MCF 10A (cell line): ENCODE data around the gene DUSP2. TPM values are rescaled to one million over a fixed set of nuclear protein-coding genes. Genes with fewer than 3 reads are reported as not detected.

Source experiments
- BruUV-seq: library from RNA; stranded (reverse); fragments of 400-500 nt; replicated peaks from 2 replicates; lab custom pipeline; 2021; lab: Mats Ljungman, UMichigan
- CTCF ChIA-PET: fragments of 300-600 bp; sonication (Branson Sonifier 250); formaldehyde crosslinking; extraction: SDS; loops from one replicate; lab custom pipeline; 2021; ENCODE audit warnings: antibody characterized with exemption, inconsistent platforms; lab: Yijun Ruan, JAX
- POLR2A ChIA-PET: fragments of 300-600, 350-650 bp; sonication (Branson Sonifier 250); formaldehyde crosslinking; extraction: SDS; loops from one replicate; lab custom pipeline; 2020; ENCODE audit warnings: antibody characterized with exemption, inconsistent platforms; lab: Yijun Ruan, JAX
- DNase-seq: peaks from one replicate; pipeline ENCODE4 v3.0.0-alpha.2; 2018; ENCODE audit not compliant: unreplicated experiment
- H3K27ac Mint-ChIP-seq: one replicate; pipeline ENCODE4 v1.8.0; 2022; ENCODE audit warnings: mild to moderate bottlenecking, low read depth, mixed read lengths; ENCODE audit not compliant: unreplicated experiment
- H3K27me3 Mint-ChIP-seq: one replicate; pipeline ENCODE4 v1.8.0; 2022; ENCODE audit warnings: mixed read lengths; ENCODE audit not compliant: insufficient read depth, unreplicated experiment
- H3K36me3 Mint-ChIP-seq: one replicate; pipeline ENCODE4 v1.8.0; 2022; ENCODE audit warnings: mild to moderate bottlenecking, moderate library complexity, mixed read lengths; ENCODE audit not compliant: insufficient read depth, unreplicated experiment
- H3K4me1 Mint-ChIP-seq: one replicate; pipeline ENCODE4 v1.8.0; 2022; ENCODE audit warnings: mixed read lengths; ENCODE audit not compliant: insufficient read depth, unreplicated experiment
- H3K4me3 Mint-ChIP-seq: one replicate; pipeline ENCODE4 v1.8.0; 2022; ENCODE audit warnings: mild to moderate bottlenecking, moderate library complexity, mixed read lengths; ENCODE audit not compliant: unreplicated experiment
- H3K9me3 Mint-ChIP-seq: one replicate; pipeline ENCODE4 v1.8.0; 2022; ENCODE audit warnings: mixed read lengths; ENCODE audit not compliant: unreplicated experiment
- CTCF ChIP-seq: fragments of 200-600 bp; IDR thresholded peaks from one replicate; pipeline ENCODE4 v1.8.0; 2022; ENCODE audit warnings: antibody characterized with exemption, mild to moderate bottlenecking; ENCODE audit not compliant: unreplicated experiment
- intact Hi-C: fragments of 100-400 bp; cut with micrococcal nuclease; formaldehyde crosslinking; loops from 2 replicates; pipeline ENCODE4 v1.14.1; 2022
- total RNA-seq: library from RNA; stranded (reverse); gene quantifications from 2 replicates; pipeline ENCODE4 v1.2.3, GENCODE V29; 2022

Gene DUSP2
- total RNA-seq, 1 experiment from 2014 or later: 3.3 TPM

GRCh38 chr2:96102596-96103186, 42.5 kb downstream of the DUSP2 start:
- Mint-ChIP-seq H3K4me3 (no peak overlapping the region), H3K4me1 (no peaks in the 10 kb centered on the region), H3K36me3 (no peaks in the 10 kb centered on the region), H3K27me3 (no peaks in the 10 kb centered on the region), H3K27ac (no peak overlapping the region), H3K9me3 (peaks cover 11% of the 10 kb centered on the region)
- CTCF ChIA-PET: interaction anchor here (0.5 to 1.3 kb wide), 4 partner anchors 11 to 71 kb away, joined by 3 to 6 read pairs (median 4); no protein-coding TSS in a partner anchor
- no TSS peak for BruUV-seq
- TF ChIP-seq CTCF: no peak
- intact Hi-C loops: no loop called here
- POLR2A ChIA-PET: interaction anchor here (0.7 kb wide), 1 partner anchor 139 kb away, joined by 3 read pairs; no protein-coding TSS in a partner anchor
- DNase-seq: no peak

DNA sequence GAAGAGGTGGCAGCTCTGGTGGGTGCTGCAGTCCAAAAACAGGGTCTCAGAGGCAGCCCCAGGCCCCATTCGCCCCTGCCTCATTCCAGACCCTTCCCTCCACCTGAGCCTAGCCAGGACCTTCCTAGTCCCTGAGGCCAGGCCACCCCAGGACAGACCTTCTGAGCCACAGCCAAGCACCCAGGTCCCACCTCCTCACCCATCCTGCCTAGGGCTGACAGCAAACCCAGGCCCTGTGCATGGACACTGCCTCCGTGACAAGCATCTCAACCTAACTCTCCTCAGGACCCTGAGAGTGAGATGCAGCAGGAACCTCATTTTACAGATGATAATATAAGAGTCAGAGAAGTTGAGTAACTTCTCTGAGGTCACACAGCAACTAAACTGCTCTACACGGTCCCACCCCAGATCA, 44.3 kb downstream of the DUSP2 start:
- H3K36me3 Mint-ChIP-seq: no peaks in the 10 kb centered on the region
- peaks cover 11% of the 10 kb centered on the region for H3K9me3 Mint-ChIP-seq
- H3K4me3 Mint-ChIP-seq: no peak overlapping the region
- H3K27me3 Mint-ChIP-seq: no peaks in the 10 kb centered on the region
- H3K27ac Mint-ChIP-seq: no peak overlapping the region
- H3K4me1 Mint-ChIP-seq: no peaks in the 10 kb centered on the region
- TF ChIP-seq CTCF: no peak
- POLR2A ChIA-PET: no interaction called here
- no TSS peak for BruUV-seq
- CTCF ChIA-PET: no interaction called here
- no peak for DNase-seq
- intact Hi-C loops: no loop called here

- DNase-seq: no peak
- H3K9me3 Mint-ChIP-seq: peaks cover 5% of the 10 kb centered on the region
- CTCF ChIA-PET: no interaction called here
These were observed 45.1 kb downstream of the DUSP2 start for GRCh38 chr2:96099861-96100798.

More at GRCh38 chr2:96099861-96100798, 45.1 kb downstream of the DUSP2 start:
- BruUV-seq: no TSS peak
- no peaks in the 10 kb centered on the region for H3K4me1 Mint-ChIP-seq
- no peak overlapping the region for H3K4me3 Mint-ChIP-seq
- POLR2A ChIA-PET: interaction anchor here (0.7 kb wide), 1 partner anchor 11 kb away, joined by 3 read pairs; no protein-coding TSS in a partner anchor
- no peak overlapping the region for H3K27ac Mint-ChIP-seq
- no peak for TF ChIP-seq CTCF
- no peaks in the 10 kb centered on the region for H3K36me3 Mint-ChIP-seq
- intact Hi-C loops: no loop called here
- H3K27me3 Mint-ChIP-seq: no peaks in the 10 kb centered on the region
